GM18861 (cell line): ENCODE results near the gene EHBP1.
"Not testable (repeated sequence)": the region's sequence is repeated elsewhere in the genome, so short reads cannot be mapped to it uniquely, and the experiment has no call there.

Source experiments
- ATAC-seq: cut with Tn5 transposase; IDR thresholded peaks from one replicate; pipeline ENCODE4 v1.9.1; 2021; ENCODE audit not compliant: unreplicated experiment

The EHBP1 gene

GRCh38 chr2:63058144-63058920 is 352.8 kb downstream of the EHBP1 start:
- ATAC-seq, result no peak

- ATAC-seq, result no peak
Measured at GRCh38 chr2:63058921-63059792, 353.6 kb downstream of the EHBP1 start.

GRCh38 chr2:63059793-63060471 is 354.4 kb downstream of the EHBP1 start:
- no peak for ATAC-seq

- no peak for ATAC-seq
Measured at GRCh38 chr2:63060472-63060991, 355.0 kb downstream of the EHBP1 start.

GRCh38 chr2:63064197-63064596 is 358.7 kb downstream of the EHBP1 start:
- no peak for ATAC-seq

GRCh38 chr2:63064661-63065060 is 359.1 kb downstream of the EHBP1 start:
- ATAC-seq, result no peak

GRCh38 chr2:63066265-63066664 is 360.8 kb downstream of the EHBP1 start:
- ATAC-seq, result no peak

GRCh38 chr2:63066838-63067237 is 361.3 kb downstream of the EHBP1 start:
- no peak for ATAC-seq

- ATAC-seq, result no peak
Measured at GRCh38 chr2:63071664-63072063, 366.2 kb downstream of the EHBP1 start.

- ATAC-seq, result no peak
Measured at GRCh38 chr2:63073994-63074393, 368.5 kb downstream of the EHBP1 start.

- ATAC-seq, result not testable (repeated sequence)
Measured at GRCh38 chr2:63074399-63074798, 368.9 kb downstream of the EHBP1 start.

- ATAC-seq, result no peak
Measured at GRCh38 chr2:63078852-63079606, 373.5 kb downstream of the EHBP1 start.

- ATAC-seq, result no peak
Measured at GRCh38 chr2:63081404-63081803, 375.9 kb downstream of the EHBP1 start.

GRCh38 chr2:63086687-63087086 is 381.2 kb downstream of the EHBP1 start:
- no peak for ATAC-seq

- no peak for ATAC-seq
Measured at GRCh38 chr2:63092401-63092800, 386.9 kb downstream of the EHBP1 start.

- ATAC-seq, result no peak
Measured at GRCh38 chr2:63092857-63093256, 387.3 kb downstream of the EHBP1 start.

- no peak for ATAC-seq
Measured at GRCh38 chr2:63093502-63093901, 388.0 kb downstream of the EHBP1 start.
